Kidney (tissue), 14 donors: ENCODE data around the gene ARNT2. TPM values are rescaled to one million over a fixed set of nuclear protein-coding genes. Genes with fewer than 3 reads are reported as not detected.

ENCODE experiments used
- DNase-seq, 5 donors: peaks; one replicate each; pipeline ENCODE4 v3.0.0-alpha.2; 2013 to 2020
- FAIRE-seq: peaks from 2 replicates; lab custom pipeline; 2012; peaks lifted over from hg19 to GRCh38; lab: Jason Lieb, UNC
- H3K27ac ChIP-seq, 2 donors: one replicate each; pipeline ENCODE4 v1.7.0; 2013; ENCODE audit warnings: low read depth in 2 of 2, low read length in 2 of 2, inconsistent platforms in 1 of 2
- H3K27me3 ChIP-seq: one replicate; pipeline ENCODE4 v1.7.1; 2013; ENCODE audit warnings: low read length, inconsistent platforms; ENCODE audit not compliant: control insufficient read depth, insufficient read depth
- H3K36me3 ChIP-seq, 3 donors: one replicate each; pipeline versions ENCODE4 v1.7.0 to v1.7.1; 2013; ENCODE audit warnings: low read length in 3 of 3, control low read depth in 1 of 3, inconsistent platforms in 1 of 3; ENCODE audit not compliant: insufficient read depth in 3 of 3, control insufficient read depth in 2 of 3
- H3K4me1 ChIP-seq, 3 donors: one replicate each; pipeline versions ENCODE4 v1.7.0 to v1.7.1; 2013; ENCODE audit warnings: low read length in 3 of 3, inconsistent platforms in 1 of 3, low read depth in 1 of 3; ENCODE audit not compliant: control insufficient read depth in 2 of 3, insufficient read depth in 2 of 3
- H3K4me3 ChIP-seq, 3 donors: one replicate each; pipeline versions ENCODE4 v1.7.0 to v1.8.1; 2013; ENCODE audit warnings: low read length in 3 of 3, control low read depth in 1 of 3, inconsistent platforms in 1 of 3
- H3K9ac ChIP-seq, 3 donors: one replicate each; pipeline versions ENCODE4 v1.7.0 to v1.7.1; 2013; ENCODE audit warnings: low read length in 3 of 3, control low read depth in 1 of 3, inconsistent platforms in 1 of 3
- H3K9me3 ChIP-seq, 3 donors: one replicate each; pipeline versions ENCODE4 v1.7.0 to v1.7.1; 2013; ENCODE audit warnings: low read length in 3 of 3, control low read depth in 1 of 3, inconsistent platforms in 1 of 3; ENCODE audit not compliant: control insufficient read depth in 2 of 3, insufficient read depth in 1 of 3
- CTCF ChIP-seq: IDR thresholded peaks from 3 replicates; pipeline ENCODE4 v1.5.1; 2012; ENCODE audit warnings: mild to moderate bottlenecking, moderate library complexity, borderline replicate concordance; ENCODE audit not compliant: insufficient read depth; ENCODE audit errors: extremely low read depth
- intact Hi-C: fragments of 100-400 bp; cut with DNase I; formaldehyde crosslinking; loops from one replicate; pipeline ENCODE4 v1.11.1; 2022
- polyA plus RNA-seq: library from polyadenylated mRNA; stranded (reverse); fragments of 350-450 nt; fragmentation: Illumina TruSeq; extraction: RNeasy Lipid Tissue Mini Kit (QIAGEN cat#74804); gene quantifications from one replicate; pipeline ENCODE4 v1.2.3, GENCODE V29; 2014; ENCODE audit warnings: low read depth, low replicate concordance; ENCODE audit not compliant: insufficient read depth
- total RNA-seq: library from RNA; stranded (reverse); fragmentation: NEBNext Ultra II Directional; extraction: Animal tissue kit (Norgen Biotek cat#: 25700); gene quantifications from one replicate; pipeline ENCODE4 v1.2.1, GENCODE V29; 2021
- donor health status: control.
- donor health status: control.
- donor health status: control.
- donor health status: control.
- donor health status: control.
- donor health status: DM: yes; HTN: yes; CAD: no.
- donor health status: Normal renal cell carcinoma (clear cell type).

The ARNT2 gene
- total and polyA plus RNA-seq, 2 donors from 2014 or later: 12.2 to 38.2 TPM

GRCh38 chr15:80608688-80609087, 204.5 kb downstream of the ARNT2 start:
- intact Hi-C loops: no loop called here
- FAIRE-seq: no peak

GRCh38 chr15:80609091-80609490, 204.9 kb downstream of the ARNT2 start:
- H3K9me3 ChIP-seq: no peaks in the 10 kb centered on the region
- FAIRE-seq (no peak), DNase-seq (no peak)
- H3K4me3 ChIP-seq: no peak overlapping the region
- no peaks in the 10 kb centered on the region for H3K36me3 ChIP-seq
- H3K4me1 ChIP-seq: peaks cover 0 to 3% (median 0%) of the 10 kb centered on the region in 3 donors
- no peak overlapping the region for H3K27ac ChIP-seq
- intact Hi-C loops: no loop called here
- TF ChIP-seq CTCF: no peak
- H3K9ac ChIP-seq: no peak overlapping the region
- H3K27me3 ChIP-seq: no peaks in the 10 kb centered on the region

More at GRCh38 chr15:80608688-80609087, 204.5 kb downstream of the ARNT2 start:
- TF ChIP-seq CTCF: no peak
- no peaks in the 10 kb centered on the region for H3K27me3 ChIP-seq
- H3K36me3 ChIP-seq: no peaks in the 10 kb centered on the region
- H3K4me3 ChIP-seq: no peak overlapping the region
- H3K4me1 ChIP-seq: peaks cover 0 to 3% (median 0%) of the 10 kb centered on the region in 3 donors
- H3K9me3 ChIP-seq: no peaks in the 10 kb centered on the region
- no peak for DNase-seq
- H3K9ac ChIP-seq: no peak overlapping the region
- H3K27ac ChIP-seq: no peak overlapping the region

- FAIRE-seq (no peak), DNase-seq (peak in 1 of 5 donors; percentile 55)
- Histone ChIP-seq H3K4me1 (peaks cover 0 to 3% (median 0%) of the 10 kb centered on the region in 3 donors), H3K36me3 (no peaks in the 10 kb centered on the region), H3K9ac (no peak overlapping the region), H3K4me3 (no peak overlapping the region), H3K27me3 (no peaks in the 10 kb centered on the region), H3K27ac (no peak overlapping the region), H3K9me3 (no peaks in the 10 kb centered on the region)
- intact Hi-C loops: no loop called here
- TF ChIP-seq CTCF: no peak
These were observed 205.3 kb downstream of the ARNT2 start for GRCh38 chr15:80609512-80609946.

GRCh38 chr15:80611543-80612080, 207.4 kb downstream of the ARNT2 start:
- H3K27me3 ChIP-seq: no peaks in the 10 kb centered on the region
- no peak for TF ChIP-seq CTCF
- H3K4me1 ChIP-seq: peaks cover 0 to 12% (median 5%) of the 10 kb centered on the region in 3 donors
- DNase-seq (no peak), FAIRE-seq (no peak)
- H3K4me3 ChIP-seq: no peak overlapping the region
- H3K9me3 ChIP-seq: no peaks in the 10 kb centered on the region
- no peak overlapping the region for H3K27ac ChIP-seq
- intact Hi-C loops: no loop called here
- H3K36me3 ChIP-seq: no peaks in the 10 kb centered on the region
- H3K9ac ChIP-seq: no peak overlapping the region
